ENCODE results near the gene ERI3.

The ERI3 gene

GRCh38 chr1:44354840-44355581 is at the start of gene ERI3:
Gene ERI3 (minus strand): TSS chr1:44355257. CDS start chr1:44355026, 231 bp downstream.
- Histone ChIP-seq H3K4me3 (ENCODE audit: low read length in 2 of 2) (peak within 1 kb of the TSS; percentile 67 to 83), H3K4me1 (ENCODE audit: control insufficient read depth, insufficient read depth, low read length) (peaks cover 15% of the 10 kb centered on the region), H3K9me3 (ENCODE audit: control insufficient read depth in 2 of 2, low read length in 2 of 2) (no peaks in the 10 kb centered on the region), H3K27ac (ENCODE audit: low read length) (peak within 1 kb of the TSS; percentile 31), H3K9ac (ENCODE audit: low read length in 2 of 2) (peak within 1 kb of the TSS; percentile 69 to 82), H3K27me3 (ENCODE audit: control insufficient read depth in 1 of 2, insufficient read depth in 2 of 2, low read length in 2 of 2) (no peaks in the 10 kb centered on the region), H3K36me3 (ENCODE audit: control insufficient read depth in 2 of 2, insufficient read depth in 2 of 2, low read length in 2 of 2) (no peaks in the 10 kb centered on the region)

- Histone ChIP-seq H3K4me1 (ENCODE audit: control insufficient read depth, insufficient read depth, low read length) (peaks cover 16% of the 10 kb centered on the region), H3K9me3 (ENCODE audit: control insufficient read depth in 2 of 2, low read length in 2 of 2) (no peaks in the 10 kb centered on the region), H3K27me3 (ENCODE audit: control insufficient read depth in 1 of 2, insufficient read depth in 2 of 2, low read length in 2 of 2) (peaks cover 34 to 60% of the 10 kb centered on the region in 2 donors), H3K36me3 (ENCODE audit: control insufficient read depth in 2 of 2, insufficient read depth in 2 of 2, low read length in 2 of 2) (no peaks in the 10 kb centered on the region), H3K9ac (ENCODE audit: low read length in 2 of 2) (no peak overlapping the region), H3K27ac (ENCODE audit: low read length) (no peak overlapping the region), H3K4me3 (ENCODE audit: low read length in 2 of 2) (no peak overlapping the region)
Observed at GRCh38 chr1:44401256-44402228, 46.5 kb upstream of the ERI3 start.

GRCh38 chr1:44390277-44390676 is 35.2 kb upstream of the ERI3 start:
- no peaks in the 10 kb centered on the region for H3K4me1 ChIP-seq (ENCODE audit: control insufficient read depth, insufficient read depth, low read length)
- no peak overlapping the region for H3K9ac ChIP-seq (ENCODE audit: low read length in 2 of 2)
- no peak overlapping the region for H3K4me3 ChIP-seq (ENCODE audit: low read length in 2 of 2)
- no peaks in the 10 kb centered on the region for H3K9me3 ChIP-seq (ENCODE audit: control insufficient read depth in 2 of 2, low read length in 2 of 2)
- H3K27me3 ChIP-seq (ENCODE audit: control insufficient read depth in 1 of 2, insufficient read depth in 2 of 2, low read length in 2 of 2): peaks cover 5 to 7% of the 10 kb centered on the region in 2 donors
- no peak overlapping the region for H3K27ac ChIP-seq (ENCODE audit: low read length)
- no peaks in the 10 kb centered on the region for H3K36me3 ChIP-seq (ENCODE audit: control insufficient read depth in 2 of 2, insufficient read depth in 2 of 2, low read length in 2 of 2)

- H3K4me1 ChIP-seq (ENCODE audit: control insufficient read depth, insufficient read depth, low read length): no peaks in the 10 kb centered on the region
- H3K9me3 ChIP-seq (ENCODE audit: control insufficient read depth in 2 of 2, low read length in 2 of 2): no peaks in the 10 kb centered on the region
- H3K4me3 ChIP-seq (ENCODE audit: low read length in 2 of 2): no peak overlapping the region
- H3K27ac ChIP-seq (ENCODE audit: low read length): no peak overlapping the region
- H3K36me3 ChIP-seq (ENCODE audit: control insufficient read depth in 2 of 2, insufficient read depth in 2 of 2, low read length in 2 of 2): no peaks in the 10 kb centered on the region
- peaks cover 4 to 5% of the 10 kb centered on the region in 2 donors for H3K27me3 ChIP-seq (ENCODE audit: control insufficient read depth in 1 of 2, insufficient read depth in 2 of 2, low read length in 2 of 2)
- no peak overlapping the region for H3K9ac ChIP-seq (ENCODE audit: low read length in 2 of 2)
Observed at GRCh38 chr1:44389437-44389836, 34.4 kb upstream of the ERI3 start.

DNA sequence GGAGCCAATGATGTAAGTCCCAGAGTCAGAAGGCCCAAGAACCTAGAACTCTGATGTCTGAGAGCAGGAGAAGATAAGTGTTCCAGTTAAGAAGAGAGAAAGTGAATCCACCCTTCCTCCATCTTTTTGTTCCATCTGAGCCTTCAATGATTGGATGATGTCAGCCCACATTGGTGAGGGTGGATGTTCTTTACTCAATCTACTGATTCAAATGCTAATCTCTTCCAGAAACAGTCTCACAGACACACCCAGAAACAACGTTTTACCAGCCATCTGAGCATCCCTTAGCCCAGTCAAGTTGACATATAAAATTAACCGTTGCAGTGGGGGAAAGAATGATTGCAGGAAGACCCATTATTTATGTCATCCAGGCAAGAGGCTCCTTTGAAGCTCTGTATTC is 33.5 kb upstream of the ERI3 start:
- H3K4me1 ChIP-seq (ENCODE audit: control insufficient read depth, insufficient read depth, low read length): no peaks in the 10 kb centered on the region
- H3K9me3 ChIP-seq (ENCODE audit: control insufficient read depth in 2 of 2, low read length in 2 of 2): no peaks in the 10 kb centered on the region
- no peak overlapping the region for H3K9ac ChIP-seq (ENCODE audit: low read length in 2 of 2)
- H3K4me3 ChIP-seq (ENCODE audit: low read length in 2 of 2): no peak overlapping the region
- H3K36me3 ChIP-seq (ENCODE audit: control insufficient read depth in 2 of 2, insufficient read depth in 2 of 2, low read length in 2 of 2): no peaks in the 10 kb centered on the region
- peaks cover 4 to 5% of the 10 kb centered on the region in 2 donors for H3K27me3 ChIP-seq (ENCODE audit: control insufficient read depth in 1 of 2, insufficient read depth in 2 of 2, low read length in 2 of 2)
- H3K27ac ChIP-seq (ENCODE audit: low read length): no peak overlapping the region

- H3K27me3 ChIP-seq (ENCODE audit: control insufficient read depth in 1 of 2, insufficient read depth in 2 of 2, low read length in 2 of 2): no peaks in the 10 kb centered on the region
- H3K36me3 ChIP-seq (ENCODE audit: control insufficient read depth in 2 of 2, insufficient read depth in 2 of 2, low read length in 2 of 2): no peaks in the 10 kb centered on the region
- no peaks in the 10 kb centered on the region for H3K4me1 ChIP-seq (ENCODE audit: control insufficient read depth, insufficient read depth, low read length)
- no peak overlapping the region for H3K9ac ChIP-seq (ENCODE audit: low read length in 2 of 2)
- H3K9me3 ChIP-seq (ENCODE audit: control insufficient read depth in 2 of 2, low read length in 2 of 2): no peaks in the 10 kb centered on the region
- no peak overlapping the region for H3K27ac ChIP-seq (ENCODE audit: low read length)
- no peak overlapping the region for H3K4me3 ChIP-seq (ENCODE audit: low read length in 2 of 2)
Observed at GRCh38 chr1:44380666-44381177, 25.7 kb upstream of the ERI3 start.

GRCh38 chr1:44377925-44378784 is 23.1 kb upstream of the ERI3 start:
- Histone ChIP-seq H3K4me3 (ENCODE audit: low read length in 2 of 2) (no peak overlapping the region), H3K27me3 (ENCODE audit: control insufficient read depth in 1 of 2, insufficient read depth in 2 of 2, low read length in 2 of 2) (no peaks in the 10 kb centered on the region), H3K36me3 (ENCODE audit: control insufficient read depth in 2 of 2, insufficient read depth in 2 of 2, low read length in 2 of 2) (no peaks in the 10 kb centered on the region), H3K9ac (ENCODE audit: low read length in 2 of 2) (no peak overlapping the region), H3K27ac (ENCODE audit: low read length) (no peak overlapping the region), H3K9me3 (ENCODE audit: control insufficient read depth in 2 of 2, low read length in 2 of 2) (no peaks in the 10 kb centered on the region), H3K4me1 (ENCODE audit: control insufficient read depth, insufficient read depth, low read length) (no peaks in the 10 kb centered on the region)

DNA sequence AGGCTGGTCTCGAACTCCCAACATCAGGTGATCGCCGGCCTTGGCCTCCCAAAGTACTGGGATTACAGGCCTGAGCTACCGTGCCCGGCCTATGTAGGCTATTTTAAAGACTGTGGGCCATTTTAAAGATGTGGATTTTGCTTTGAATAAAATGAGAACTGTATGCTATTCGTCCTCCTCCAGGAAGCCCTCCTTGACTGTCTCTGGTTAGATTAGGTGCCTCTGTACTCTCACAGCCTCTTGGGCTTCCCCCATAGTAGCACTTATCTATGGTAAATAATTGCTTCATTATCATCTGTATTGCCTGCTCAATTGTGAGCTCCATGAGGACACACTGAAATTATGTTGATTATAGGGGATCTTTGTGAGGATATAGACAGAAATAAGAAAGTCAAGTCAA is 20.5 kb upstream of the ERI3 start:
- H3K9me3 ChIP-seq (ENCODE audit: control insufficient read depth in 2 of 2, low read length in 2 of 2): no peaks in the 10 kb centered on the region
- no peak overlapping the region for H3K27ac ChIP-seq (ENCODE audit: low read length)
- no peaks in the 10 kb centered on the region for H3K4me1 ChIP-seq (ENCODE audit: control insufficient read depth, insufficient read depth, low read length)
- no peaks in the 10 kb centered on the region for H3K27me3 ChIP-seq (ENCODE audit: control insufficient read depth in 1 of 2, insufficient read depth in 2 of 2, low read length in 2 of 2)
- no peak overlapping the region for H3K4me3 ChIP-seq (ENCODE audit: low read length in 2 of 2)
- H3K36me3 ChIP-seq (ENCODE audit: control insufficient read depth in 2 of 2, insufficient read depth in 2 of 2, low read length in 2 of 2): no peaks in the 10 kb centered on the region
- H3K9ac ChIP-seq (ENCODE audit: low read length in 2 of 2): no peak overlapping the region

DNA sequence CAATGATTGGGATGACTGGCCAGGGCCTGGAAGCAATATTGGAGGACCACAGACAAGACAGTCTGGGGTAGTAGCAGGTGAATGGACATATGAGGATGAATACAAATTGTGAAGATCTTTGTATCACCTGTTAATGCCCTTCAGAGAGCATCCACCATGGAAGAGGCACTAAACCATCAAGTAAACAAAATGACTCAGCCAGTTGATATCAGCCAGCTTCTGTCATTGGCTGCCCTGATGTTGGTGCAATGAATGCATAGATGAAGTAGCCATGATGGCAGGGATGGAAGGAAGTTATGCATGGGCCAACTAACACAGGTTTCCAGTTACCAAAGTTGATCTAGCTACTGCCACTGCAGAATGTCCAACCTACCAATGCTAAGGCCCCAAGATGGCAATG is 16.1 kb upstream of the ERI3 start:
- no peaks in the 10 kb centered on the region for H3K36me3 ChIP-seq (ENCODE audit: control insufficient read depth in 2 of 2, insufficient read depth in 2 of 2, low read length in 2 of 2)
- no peaks in the 10 kb centered on the region for H3K9me3 ChIP-seq (ENCODE audit: control insufficient read depth in 2 of 2, low read length in 2 of 2)

GRCh38 chr1:44368471-44369151 is 13.6 kb upstream of the ERI3 start:
- Histone ChIP-seq H3K27ac (ENCODE audit: low read length) (no peak overlapping the region), H3K9ac (ENCODE audit: low read length in 2 of 2) (no peak overlapping the region), H3K27me3 (ENCODE audit: control insufficient read depth in 1 of 2, insufficient read depth in 2 of 2, low read length in 2 of 2) (no peaks in the 10 kb centered on the region), H3K4me1 (ENCODE audit: control insufficient read depth, insufficient read depth, low read length) (no peaks in the 10 kb centered on the region), H3K9me3 (ENCODE audit: control insufficient read depth in 2 of 2, low read length in 2 of 2) (no peaks in the 10 kb centered on the region), H3K4me3 (ENCODE audit: low read length in 2 of 2) (no peak overlapping the region), H3K36me3 (ENCODE audit: control insufficient read depth in 2 of 2, insufficient read depth in 2 of 2, low read length in 2 of 2) (no peaks in the 10 kb centered on the region)

More for the DNA sequence above, 16.1 kb upstream of the ERI3 start:
- Histone ChIP-seq H3K4me3 (ENCODE audit: low read length in 2 of 2) (no peak overlapping the region), H3K27me3 (ENCODE audit: control insufficient read depth in 1 of 2, insufficient read depth in 2 of 2, low read length in 2 of 2) (no peaks in the 10 kb centered on the region), H3K4me1 (ENCODE audit: control insufficient read depth, insufficient read depth, low read length) (no peaks in the 10 kb centered on the region), H3K9ac (ENCODE audit: low read length in 2 of 2) (no peak overlapping the region), H3K27ac (ENCODE audit: low read length) (no peak overlapping the region)
